ENCODE results near the gene MACROD1. TPM values are rescaled to one million over a fixed set of nuclear protein-coding genes. Genes with fewer than 3 reads are reported as not detected.

Gene MACROD1
- total and polyA plus RNA-seq, 2 donors (not counting 3 experiments of a cell fraction or from before 2014, with no cell fraction given), result 11.0 to 16.2 TPM

DNA sequence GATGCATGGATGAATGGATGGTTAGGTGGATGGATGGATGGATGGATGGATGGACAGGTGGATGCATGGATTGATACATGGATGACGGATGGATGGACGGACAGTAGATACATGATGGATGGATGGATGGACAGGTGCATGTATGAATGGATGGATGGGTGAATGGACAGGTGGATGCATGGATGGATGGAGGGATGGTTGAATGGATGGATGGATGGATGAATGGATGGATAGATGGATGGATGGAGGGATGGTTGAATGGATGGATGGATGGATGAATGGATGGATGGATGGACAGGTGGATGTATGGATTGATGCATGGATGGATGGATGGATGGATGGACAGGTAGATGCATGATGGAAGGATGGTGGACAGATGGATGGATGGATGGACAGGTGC lies 51.7 kb downstream of the MACROD1 start:
- dilution Hi-C loops (cut with MboI; ENCODE audit: extremely low pct_ligation_motif_present, low sequenced_read_pairs), result no loop called here
- Histone ChIP-seq H2AFZ (ENCODE audit: low read depth, low read length) (no peak overlapping the region), H3K9me3 (replicated peaks; ENCODE audit: control insufficient read depth, insufficient read depth, low read length) (no peaks in the 10 kb centered on the region), H4K20me1 (replicated peaks; ENCODE audit: control insufficient read depth, extremely low read depth, insufficient read depth, low read length) (no peaks in the 10 kb centered on the region), H3K79me2 (ENCODE audit: control insufficient read depth, insufficient read depth, low read length) (no peaks in the 10 kb centered on the region), H3K9ac (replicated peaks; ENCODE audit: extremely low read depth, insufficient read depth, low read length) (no peak overlapping the region), H3K27me3 (ENCODE audit: control insufficient read depth in 2 of 2, insufficient read depth in 2 of 2, low read length in 2 of 2) (no peaks in the 10 kb centered on the region), H3K9me1 (replicated peaks; ENCODE audit: control insufficient read depth, extremely low read depth, insufficient read depth, low read length) (no peaks in the 10 kb centered on the region), H3K4me2 (ENCODE audit: insufficient read depth, low read length) (no peak overlapping the region), H3K36me3 (ENCODE audit: control insufficient read depth in 2 of 2, extremely low read depth in 1 of 2, insufficient read depth in 2 of 2, low read length in 2 of 2) (no peaks in the 10 kb centered on the region), H3K27ac (ENCODE audit: insufficient read depth, low read depth, low read length) (no peak overlapping the region), H3K4me3 (replicated peaks in 1 of 3; ENCODE audit: insufficient read depth in 1 of 3, low read depth in 1 of 3, low read length in 3 of 3) (no peak overlapping the region), H3K4me1 (ENCODE audit: control insufficient read depth, extremely low read depth, insufficient read depth, low read length) (no peaks in the 10 kb centered on the region)
- no peak for DNase-seq (ENCODE audit: low read depth, low spot score)
- ChIA-PET POLR2A (no interaction called here), CTCF (no interaction called here)
- intact Hi-C loops (cut with micrococcal nuclease), result no loop called here
- TF ChIP-seq POLR2A (IDR thresholded peaks at IDR 0.05; ENCODE audit: low read depth, low read length), result no peak
- TF ChIP-seq, protein P1, sequence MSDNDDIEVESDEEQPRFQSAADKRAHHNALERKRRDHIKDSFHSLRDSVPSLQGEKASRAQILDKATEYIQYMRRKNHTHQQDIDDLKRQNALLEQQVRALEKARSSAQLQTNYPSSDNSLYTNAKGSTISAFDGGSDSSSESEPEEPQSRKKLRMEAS (IDR thresholded peaks at IDR 0.05; ENCODE audit: insufficient read depth, insufficient read length), result no peak
- no peak for TF ChIP-seq FOS (IDR thresholded peaks at IDR 0.05; ENCODE audit: borderline replicate concordance, insufficient read depth, low read length)
- TF ChIP-seq, protein P2, sequence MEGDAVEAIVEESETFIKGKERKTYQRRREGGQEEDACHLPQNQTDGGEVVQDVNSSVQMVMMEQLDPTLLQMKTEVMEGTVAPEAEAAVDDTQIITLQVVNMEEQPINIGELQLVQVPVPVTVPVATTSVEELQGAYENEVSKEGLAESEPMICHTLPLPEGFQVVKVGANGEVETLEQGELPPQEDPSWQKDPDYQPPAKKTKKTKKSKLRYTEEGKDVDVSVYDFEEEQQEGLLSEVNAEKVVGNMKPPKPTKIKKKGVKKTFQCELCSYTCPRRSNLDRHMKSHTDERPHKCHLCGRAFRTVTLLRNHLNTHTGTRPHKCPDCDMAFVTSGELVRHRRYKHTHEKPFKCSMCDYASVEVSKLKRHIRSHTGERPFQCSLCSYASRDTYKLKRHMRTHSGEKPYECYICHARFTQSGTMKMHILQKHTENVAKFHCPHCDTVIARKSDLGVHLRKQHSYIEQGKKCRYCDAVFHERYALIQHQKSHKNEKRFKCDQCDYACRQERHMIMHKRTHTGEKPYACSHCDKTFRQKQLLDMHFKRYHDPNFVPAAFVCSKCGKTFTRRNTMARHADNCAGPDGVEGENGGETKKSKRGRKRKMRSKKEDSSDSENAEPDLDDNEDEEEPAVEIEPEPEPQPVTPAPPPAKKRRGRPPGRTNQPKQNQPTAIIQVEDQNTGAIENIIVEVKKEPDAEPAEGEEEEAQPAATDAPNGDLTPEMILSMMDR (IDR thresholded peaks at IDR 0.05; ENCODE audit: extremely low read depth in 1 of 2, insufficient read depth in 1 of 2, low read depth in 1 of 2, low read length in 2 of 2), result no peak
- TF ChIP-seq POLR2AphosphoS5 (IDR thresholded peaks at IDR 0.05; ENCODE audit: insufficient read depth, low read depth, low read length), result no peak
- no TSS peak for BruUV-seq (replicated peaks)
- no peak for FAIRE-seq

DNA sequence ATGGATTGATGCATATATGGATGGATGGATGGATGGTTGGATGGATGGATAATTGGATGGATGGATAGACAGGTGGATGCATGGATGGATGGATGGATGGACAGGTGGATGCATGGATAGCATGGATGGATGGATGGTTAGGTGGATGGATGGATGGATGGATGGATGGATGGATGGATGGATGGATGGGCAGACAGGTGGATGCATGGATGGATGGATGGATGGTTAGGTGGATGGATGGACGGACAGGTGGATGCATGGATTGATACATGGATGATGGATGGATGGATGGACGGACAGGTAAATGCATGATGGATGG lies 52.5 kb downstream of the MACROD1 start:
- ChIA-PET CTCF (no interaction called here), POLR2A (no interaction called here)
- H3K27ac ChIP-seq (ENCODE audit: insufficient read depth, low read depth, low read length), result no peak overlapping the region
- H3K4me3 ChIP-seq (replicated peaks in 1 of 3; ENCODE audit: insufficient read depth in 1 of 3, low read depth in 1 of 3, low read length in 3 of 3), result no peak overlapping the region
- H4K20me1 ChIP-seq (replicated peaks; ENCODE audit: control insufficient read depth, extremely low read depth, insufficient read depth, low read length), result no peaks in the 10 kb centered on the region
- no TSS peak for BruUV-seq (replicated peaks)
- intact Hi-C loops (cut with micrococcal nuclease), result no loop called here
- no peaks in the 10 kb centered on the region for H3K9me1 ChIP-seq (replicated peaks; ENCODE audit: control insufficient read depth, extremely low read depth, insufficient read depth, low read length)
- TF ChIP-seq EZH2 (IDR thresholded peaks at IDR 0.05; ENCODE audit: borderline replicate concordance, low read depth, low read length, severe bottlenecking) (no peak), JUN (IDR thresholded peaks at IDR 0.05; ENCODE audit: borderline replicate concordance, insufficient read depth, insufficient read length, low read depth) (no peak), POLR2A (IDR thresholded peaks at IDR 0.05; ENCODE audit: low read depth, low read length) (no peak)
- H3K9me3 ChIP-seq (replicated peaks; ENCODE audit: control insufficient read depth, insufficient read depth, low read length), result no peaks in the 10 kb centered on the region
- dilution Hi-C loops (cut with MboI; ENCODE audit: extremely low pct_ligation_motif_present, low sequenced_read_pairs), result no loop called here
- no peak overlapping the region for H3K9ac ChIP-seq (replicated peaks; ENCODE audit: extremely low read depth, insufficient read depth, low read length)
- H2AFZ ChIP-seq (ENCODE audit: low read depth, low read length), result no peak overlapping the region
- no peaks in the 10 kb centered on the region for H3K79me2 ChIP-seq (ENCODE audit: control insufficient read depth, insufficient read depth, low read length)
- H3K27me3 ChIP-seq (ENCODE audit: control insufficient read depth in 2 of 2, insufficient read depth in 2 of 2, low read length in 2 of 2), result no peaks in the 10 kb centered on the region
- no peaks in the 10 kb centered on the region for H3K36me3 ChIP-seq (ENCODE audit: control insufficient read depth in 2 of 2, extremely low read depth in 1 of 2, insufficient read depth in 2 of 2, low read length in 2 of 2)
- no peak for DNase-seq (ENCODE audit: low read depth, low spot score)
- H3K4me1 ChIP-seq (ENCODE audit: control insufficient read depth, extremely low read depth, insufficient read depth, low read length), result no peaks in the 10 kb centered on the region
- H3K4me2 ChIP-seq (ENCODE audit: insufficient read depth, low read length), result no peak overlapping the region
- FAIRE-seq, result no peak

Data from endothelial cell of umbilical vein (primary cell).